ENCODE results near the gene PIP4P1. TPM values are rescaled to one million over a fixed set of nuclear protein-coding genes. Genes with fewer than 3 reads are reported as not detected.

Gene PIP4P1
- total and polyA plus RNA-seq, 9 of the 15 experiments (the other 6 are each of a cell fraction or from before 2014, with no cell fraction given) = 5.3 to 20.9 (median 10.7) TPM

- TF ChIP-seq HMGXB4 (CRISPR knock-in tag; IDR thresholded peaks at IDR 0.05) (0 out of 2 replicates have a peak, but pooled peaks have one; percentile 32), SIN3A (IDR thresholded peaks at IDR 0.05; ENCODE audit: borderline replicate concordance in 2 of 2, control insufficient read depth in 1 of 2, low read depth in 2 of 2, low read length in 2 of 2) (0 out of 4 replicates have a peak, but pooled peaks of 1 of the 2 experiments have one; percentile 28), CBFA2T2 (conservative IDR thresholded peaks at IDR 0.05) (peak; percentile 50; the same call in 1 of the 2 replicates), ETV6 (IDR thresholded peaks at IDR 0.05; ENCODE audit: borderline replicate concordance in 1 of 2, low read depth in 2 of 2, low read length in 1 of 2) (peak; percentile 55 to 87; a peak in 3 of 4 replicates), ETV6 (CRISPR knock-in tag; IDR thresholded peaks at IDR 0.05; ENCODE audit: borderline replicate concordance) (no peak), RAD21 (CRISPR knock-in tag; conservative IDR thresholded peaks at IDR 0.05 in 1 of 2, IDR thresholded peaks at IDR 0.05 in 1 of 2) (peak in 1 of 2 experiments; percentile 23; a peak in 1 of 4 replicates), NFIC (IDR thresholded peaks at IDR 0.05) (peak; percentile 59), RHOXF2B (CRISPR knock-in tag; conservative IDR thresholded peaks at IDR 0.05) (no peak), CGGBP1 (CRISPR knock-in tag; IDR thresholded peaks at IDR 0.05) (no peak), TSC22D4 (tag; IDR thresholded peaks at IDR 0.05) (no peak), FOSL1 (tag; conservative IDR thresholded peaks at IDR 0.05) (0 out of 2 replicates have a peak, but pooled peaks have one; percentile 29), ZNF589 (CRISPR knock-in tag; IDR thresholded peaks at IDR 0.05; ENCODE audit: low read depth) (peak; percentile 65), YY1 (IDR thresholded peaks at IDR 0.05; ENCODE audit: borderline replicate concordance in 1 of 3, control insufficient read depth in 1 of 3, extremely low read depth in 1 of 3, insufficient read depth in 3 of 3, insufficient read length in 1 of 3, insufficient replicate concordance in 2 of 3, low read depth in 1 of 3, low read length in 2 of 3) (peak in 1 of 3 experiments; percentile 25), BHLHE40 (IDR thresholded peaks at IDR 0.05; ENCODE audit: low read length) (peak; percentile 24; the same call in 1 of the 2 replicates), DNMT1 (IDR thresholded peaks at IDR 0.05) (no peak), ARID1B (IDR thresholded peaks at IDR 0.05) (peak; percentile 85), MNT (conservative IDR thresholded peaks at IDR 0.05) (peak in 1 of 2 experiments; percentile 35; a peak in 1 of 4 replicates), SMARCE1 (IDR thresholded peaks at IDR 0.05) (peak; percentile 69; the same call in 1 of the 2 replicates), DPF2 (IDR thresholded peaks at IDR 0.05) (peak; percentile 73), ESRRA (IDR thresholded peaks at IDR 0.05; ENCODE audit: borderline replicate concordance, low read depth) (peak; percentile 68; the same call in 1 of the 2 replicates), ZFP30 (CRISPR knock-in tag; IDR thresholded peaks at IDR 0.05; ENCODE audit: borderline replicate concordance) (no peak), MYNN (IDR thresholded peaks at IDR 0.05) (no peak), MYNN (CRISPR knock-in tag; IDR thresholded peaks at IDR 0.05) (no peak), TRIM24 (IDR thresholded peaks at IDR 0.05) (0 out of 4 replicates have a peak, but pooled peaks have one; percentile 9 to 23), FOXJ2 (tag; IDR thresholded peaks at IDR 0.05) (no peak), NFRKB (IDR thresholded peaks at IDR 0.05; ENCODE audit: low read depth) (0 out of 2 replicates have a peak, but pooled peaks have one; percentile 41)
Measured at GRCh38 chr14:20477211-20477876, 16.1 kb upstream of the PIP4P1 start (continued).
